ENCODE measurements around the gene MRPL10.

The MRPL10 gene

DNA sequence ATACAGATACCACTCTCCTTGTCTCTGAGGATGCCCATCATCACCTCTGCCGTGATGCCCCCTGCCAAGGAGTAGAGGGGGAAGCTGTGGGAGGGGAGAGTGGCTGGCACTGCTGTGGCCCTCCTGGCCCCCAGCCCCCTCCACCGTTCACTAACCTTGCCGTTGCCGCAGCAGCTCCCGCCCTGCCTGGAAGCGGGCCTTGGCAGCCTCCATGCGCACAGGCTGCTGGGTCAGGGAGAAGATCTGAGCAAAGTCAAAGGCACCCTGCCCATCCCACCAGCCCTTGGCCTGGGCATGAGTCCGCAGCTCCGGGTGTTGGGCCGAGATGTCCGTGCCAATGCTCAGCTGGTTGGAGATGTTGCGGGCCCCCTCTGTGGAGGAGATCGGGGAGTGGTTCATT lies 7.3 kb upstream of the MRPL10 start:
- no peak overlapping the region for H3K4me3 ChIP-seq
- H3K4me1 ChIP-seq, result peaks cover 52 to 84% (median 74%) of the 10 kb centered on the region in 10 experiments
- H3K27ac ChIP-seq, result no peak overlapping the region
- H3K27me3 ChIP-seq, result peaks cover 0 to 4% (median 1%) of the 10 kb centered on the region in 11 experiments; a peak in 6 of 22 replicates
- no peak overlapping the region for H3K4me2 ChIP-seq
- TF ChIP-seq Cebpa-rat (IDR thresholded peaks at IDR 0.05), result no peak
- H3K9me3 ChIP-seq (replicated peaks in 1 of 11), result no peaks in the 10 kb centered on the region
- peaks cover 5 to 44% (median 22%) of the 10 kb centered on the region in 11 experiments; a peak in 19 of 22 replicates for H3K36me3 ChIP-seq
- H4K20me1 ChIP-seq, result peaks cover 0 to 20% (median 0%) of the 10 kb centered on the region in 11 experiments; a peak in 5 of 22 replicates
- no peak overlapping the region for H3K9ac ChIP-seq

DNA sequence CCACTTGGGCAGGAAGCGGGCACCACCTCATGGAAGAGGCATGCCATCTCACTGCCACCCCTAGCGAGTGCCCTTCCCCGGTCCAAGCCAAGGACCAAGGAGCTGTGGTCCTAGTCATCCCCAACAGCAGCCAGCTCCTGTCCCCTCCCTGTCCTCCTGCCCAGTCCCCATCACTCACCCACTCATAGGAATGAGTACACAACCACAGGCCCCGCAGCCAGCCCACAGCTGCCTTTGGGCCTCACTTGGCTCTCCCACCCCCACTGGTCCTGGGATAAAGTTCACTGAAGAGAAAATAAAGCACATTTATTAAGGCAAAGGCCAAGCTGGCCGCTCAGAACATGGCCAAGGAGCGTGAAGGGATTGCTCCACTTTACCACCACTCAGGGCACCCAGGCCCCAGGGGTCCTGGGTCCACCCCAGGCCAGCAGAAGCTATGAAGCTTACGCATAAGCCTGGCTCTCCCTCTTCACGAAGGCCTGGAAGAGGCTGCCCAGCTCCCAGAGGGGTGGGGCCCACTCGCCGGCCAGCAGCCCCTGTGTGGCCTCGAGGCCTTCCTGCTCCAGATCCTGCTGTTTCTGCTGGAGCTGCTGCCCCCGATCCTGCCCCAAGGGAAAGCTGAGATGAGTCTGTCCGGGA lies 6.2 kb upstream of the MRPL10 start:
- H3K36me3 ChIP-seq, result peaks cover 5 to 44% (median 22%) of the 10 kb centered on the region in 11 experiments; a peak in 19 of 22 replicates
- H3K27me3 ChIP-seq, result no peaks in the 10 kb centered on the region
- no peaks in the 10 kb centered on the region for H3K9me3 ChIP-seq (replicated peaks in 1 of 11)
- peaks cover 59 to 82% (median 73%) of the 10 kb centered on the region in 10 experiments for H3K4me1 ChIP-seq
- no peak for TF ChIP-seq Cebpa-rat (IDR thresholded peaks at IDR 0.05)
- peaks cover 0 to 20% (median 0%) of the 10 kb centered on the region in 11 experiments; a peak in 5 of 22 replicates for H4K20me1 ChIP-seq
- peak overlapping the region in 9 of 11 experiments; percentile 6 to 56 (median 33); a peak in 11 of 22 replicates for H3K9ac ChIP-seq
- H3K27ac ChIP-seq, result peak overlapping the region in 1 of 11 experiments; percentile 7; a peak in 1 of 22 replicates
- no peak overlapping the region; a peak in 1 of 20 replicates for H3K4me3 ChIP-seq
- H3K4me2 ChIP-seq, result peak overlapping the region; percentile 40 to 74 (median 63); a peak in 21 of 22 replicates

DNA sequence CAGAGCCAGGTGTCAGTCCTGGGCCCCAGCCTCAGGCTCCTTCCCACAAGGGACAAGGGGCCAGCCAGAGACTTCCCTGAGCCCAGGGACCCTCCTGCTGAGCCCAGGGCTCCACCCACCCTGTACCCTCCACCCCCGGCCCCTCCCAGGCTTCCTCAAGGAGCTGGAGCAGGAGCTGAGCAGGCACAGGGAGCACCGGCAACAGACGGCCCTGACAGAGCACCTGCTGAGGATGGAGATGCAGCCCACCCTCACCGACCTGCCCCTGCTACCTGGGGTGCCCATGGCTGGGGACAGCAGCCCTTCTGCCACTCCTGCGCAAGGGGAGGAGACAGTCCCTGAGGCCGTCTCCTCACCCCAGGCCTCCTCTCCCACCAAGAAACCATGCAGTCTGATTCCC lies 5.3 kb upstream of the MRPL10 start:
- H3K4me1 ChIP-seq, result peaks cover 67 to 87% (median 78%) of the 10 kb centered on the region in 10 experiments
- H3K27ac ChIP-seq, result 0 out of 22 replicates have a peak overlapping the region, but pooled peaks of 2 of the 11 experiments have one; percentile 7 to 11
- no peak overlapping the region for H3K4me3 ChIP-seq
- H3K4me2 ChIP-seq, result peak overlapping the region in 10 of 11 experiments; percentile 55 to 77 (median 67); a peak in 20 of 22 replicates
- no peaks in the 10 kb centered on the region for H3K27me3 ChIP-seq
- TF ChIP-seq Cebpa-rat (IDR thresholded peaks at IDR 0.05), result no peak
- H4K20me1 ChIP-seq, result peaks cover 0 to 20% (median 0%) of the 10 kb centered on the region in 11 experiments; a peak in 5 of 22 replicates
- H3K36me3 ChIP-seq, result peaks cover 5 to 44% (median 22%) of the 10 kb centered on the region in 11 experiments; a peak in 19 of 22 replicates
- H3K9ac ChIP-seq, result peak overlapping the region in 10 of 11 experiments; percentile 6 to 56 (median 26); a peak in 10 of 22 replicates
- H3K9me3 ChIP-seq (replicated peaks in 1 of 11), result no peaks in the 10 kb centered on the region

DNA sequence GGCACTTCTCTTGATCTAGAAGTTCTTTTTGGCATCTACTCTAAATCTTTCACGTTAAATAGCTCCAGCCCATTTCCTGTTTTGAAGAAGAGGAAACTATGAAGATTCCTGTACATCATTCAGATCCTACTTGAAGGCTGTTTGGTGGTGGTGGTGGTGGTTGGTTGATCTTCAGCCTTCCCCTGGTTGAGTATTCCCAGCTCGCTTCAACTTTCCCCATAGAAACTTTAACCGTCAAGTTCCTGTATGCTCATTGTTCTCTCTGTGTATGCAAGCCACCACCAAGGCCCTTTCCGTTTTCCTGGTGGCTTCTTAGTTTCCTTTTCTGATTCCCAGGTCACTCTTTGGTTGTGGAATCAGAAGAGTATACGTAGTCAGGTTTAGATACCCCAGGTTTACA lies 3.4 kb upstream of the MRPL10 start:
- Histone ChIP-seq H3K27me3 (no peaks in the 10 kb centered on the region), H3K4me3 (no peak overlapping the region), H3K4me1 (peaks cover 65 to 85% (median 78%) of the 10 kb centered on the region in 10 experiments), H3K4me2 (peak overlapping the region; percentile 55 to 77 (median 66)), H3K36me3 (peaks cover 5 to 44% (median 22%) of the 10 kb centered on the region in 11 experiments; a peak in 19 of 22 replicates), H3K27ac (no peak overlapping the region; a peak in 1 of 22 replicates), H3K9ac (no peak overlapping the region), H3K9me3 (replicated peaks in 1 of 11) (no peaks in the 10 kb centered on the region), H4K20me1 (peaks cover 0 to 20% (median 0%) of the 10 kb centered on the region in 11 experiments; a peak in 5 of 22 replicates)
- TF ChIP-seq Cebpa-rat (IDR thresholded peaks at IDR 0.05), result no peak

DNA sequence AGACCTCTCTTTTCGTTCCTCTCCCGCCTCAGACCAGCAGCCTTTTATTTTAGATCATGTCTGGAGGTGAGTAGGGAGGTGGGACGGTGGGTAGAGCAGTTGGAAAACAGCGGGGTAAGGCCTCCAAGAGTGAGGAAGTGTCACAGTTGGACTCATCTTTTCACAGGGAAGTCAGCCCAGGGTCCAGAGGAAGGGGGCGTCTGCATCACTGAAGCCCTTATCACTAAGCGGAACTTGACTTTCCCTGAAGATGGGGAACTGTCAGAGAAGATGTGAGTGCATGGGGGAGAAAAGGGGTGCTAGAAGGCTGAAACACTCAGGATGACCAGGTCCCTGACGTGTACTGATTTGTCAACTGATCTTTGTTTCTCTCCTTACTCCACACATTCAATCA lies 590 bp upstream of the MRPL10 start:
- H3K36me3 ChIP-seq, result peaks cover 25 to 43% (median 30%) of the 10 kb centered on the region in 11 experiments
- H3K4me3 ChIP-seq, result peak overlapping the region; percentile 69 to 91 (median 85)
- no peaks in the 10 kb centered on the region for H3K27me3 ChIP-seq
- peak overlapping the region; percentile 77 to 91 (median 86); a peak in 21 of 22 replicates for H3K9ac ChIP-seq
- H3K4me2 ChIP-seq, result peak overlapping the region; percentile 81 to 99 (median 94)
- H4K20me1 ChIP-seq, result peaks cover 0 to 9% (median 0%) of the 10 kb centered on the region in 11 experiments; a peak in 6 of 22 replicates
- no peaks in the 10 kb centered on the region for H3K9me3 ChIP-seq (replicated peaks in 1 of 11)
- H3K4me1 ChIP-seq, result peaks cover 60 to 69% (median 64%) of the 10 kb centered on the region in 10 experiments
- TF ChIP-seq Cebpa-rat (IDR thresholded peaks at IDR 0.05), result no peak
- H3K27ac ChIP-seq, result peak overlapping the region; percentile 34 to 89 (median 84); a peak in 21 of 22 replicates

DNA sequence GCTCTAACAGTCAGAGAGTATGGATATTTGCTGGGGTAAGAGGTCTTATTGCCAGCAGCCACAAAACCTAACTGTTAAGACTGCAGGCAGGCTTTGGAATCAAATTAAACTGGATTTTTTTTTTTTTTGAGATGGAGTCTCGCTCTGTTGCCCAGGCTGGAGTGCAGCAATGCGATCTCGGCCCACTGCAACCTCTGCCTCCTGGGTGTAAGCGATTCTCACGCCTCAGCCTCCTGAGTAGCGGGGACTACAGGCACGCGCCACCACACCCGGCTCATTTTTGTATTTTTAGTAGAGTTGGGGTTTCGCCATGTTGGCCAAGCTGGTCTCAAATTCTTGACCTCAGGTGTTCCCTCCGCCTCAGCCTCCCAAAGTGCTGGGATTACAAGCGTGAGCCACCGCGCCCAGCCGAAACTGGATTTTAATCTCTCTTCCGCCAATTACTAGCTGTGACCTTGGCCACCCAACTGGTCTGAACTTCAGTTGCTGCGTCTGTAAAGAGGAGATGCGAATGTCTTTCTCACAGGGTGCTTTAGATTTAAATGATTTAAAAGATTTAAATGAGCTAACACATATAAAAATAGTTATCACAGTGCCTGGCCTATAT lies 842 bp downstream of the MRPL10 start:
- no peaks in the 10 kb centered on the region for H3K9me3 ChIP-seq (replicated peaks in 1 of 11)
- H3K4me1 ChIP-seq, result peaks cover 45 to 54% (median 51%) of the 10 kb centered on the region in 10 experiments
- H3K27ac ChIP-seq, result peak overlapping the region; percentile 57 to 89 (median 84); a peak in 21 of 22 replicates
- H4K20me1 ChIP-seq, result peaks cover 0 to 7% (median 0%) of the 10 kb centered on the region in 11 experiments; a peak in 4 of 22 replicates
- H3K4me2 ChIP-seq, result peak overlapping the region; percentile 81 to 99 (median 94)
- no peaks in the 10 kb centered on the region for H3K27me3 ChIP-seq
- no peak for TF ChIP-seq Cebpa-rat (IDR thresholded peaks at IDR 0.05)
- peak overlapping the region; percentile 77 to 91 (median 86) for H3K9ac ChIP-seq
- H3K36me3 ChIP-seq, result peaks cover 34 to 44% (median 39%) of the 10 kb centered on the region in 11 experiments
- H3K4me3 ChIP-seq, result peak overlapping the region; percentile 69 to 91 (median 85)

DNA sequence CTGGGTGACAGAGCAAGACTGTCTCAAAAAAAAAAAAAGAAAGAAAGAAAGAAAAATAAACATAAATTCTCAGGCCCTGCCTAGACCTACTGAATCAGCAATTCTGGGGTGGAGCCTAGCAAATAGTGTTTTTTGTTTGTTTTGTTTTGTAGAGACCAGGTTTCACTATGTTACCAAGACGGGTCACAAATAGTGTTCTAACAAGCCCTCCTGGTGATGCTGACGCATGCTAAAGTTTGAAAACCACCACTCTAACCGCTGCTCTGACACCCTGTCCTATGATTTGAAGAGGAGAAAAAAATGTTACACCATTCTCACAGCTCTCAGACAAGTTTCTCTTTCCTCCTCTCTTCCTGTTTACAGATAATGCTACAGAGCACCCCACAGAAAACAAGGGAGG lies 1.5 kb downstream of the MRPL10 start:
- Histone ChIP-seq H3K4me1 (peaks cover 39 to 48% (median 44%) of the 10 kb centered on the region in 10 experiments), H3K27me3 (no peaks in the 10 kb centered on the region), H4K20me1 (peaks cover 0 to 7% (median 0%) of the 10 kb centered on the region in 11 experiments; a peak in 4 of 22 replicates), H3K4me2 (peak overlapping the region; percentile 81 to 99 (median 94)), H3K27ac (peak overlapping the region in 1 of 11 experiments; percentile 88; a peak in 2 of 22 replicates), H3K36me3 (peaks cover 40 to 51% (median 45%) of the 10 kb centered on the region in 11 experiments), H3K9me3 (replicated peaks in 1 of 11) (no peaks in the 10 kb centered on the region), H3K4me3 (peak overlapping the region in 9 of 10 experiments; percentile 69 to 91 (median 85); a peak in 8 of 20 replicates), H3K9ac (peak overlapping the region in 10 of 11 experiments; percentile 77 to 91 (median 86); a peak in 11 of 22 replicates)
- no peak for TF ChIP-seq Cebpa-rat (IDR thresholded peaks at IDR 0.05)

DNA sequence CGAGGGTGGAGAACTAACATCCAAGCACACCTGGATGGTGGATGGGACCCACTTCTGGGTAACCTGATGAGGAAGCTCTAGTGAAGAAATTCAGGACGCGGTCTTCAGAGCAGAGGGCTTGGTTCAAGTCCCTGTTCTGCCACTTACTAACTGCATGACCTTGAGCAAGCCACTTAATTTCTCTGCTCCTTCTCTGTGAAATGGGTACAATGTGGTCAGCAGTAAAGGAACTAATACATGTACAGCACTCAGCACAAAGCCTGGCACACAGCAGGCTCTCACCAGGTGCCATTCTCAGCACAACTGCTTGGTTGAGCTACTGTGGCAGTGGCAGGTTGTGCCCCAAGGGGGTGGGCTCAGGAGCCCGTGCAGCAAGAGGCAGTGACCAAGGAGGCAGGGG lies 7.8 kb downstream of the MRPL10 start:
- H3K27ac ChIP-seq, result no peak overlapping the region
- no peak overlapping the region for H3K9ac ChIP-seq
- no peak for TF ChIP-seq Cebpa-rat (IDR thresholded peaks at IDR 0.05)
- H3K36me3 ChIP-seq, result peaks cover 59 to 70% (median 64%) of the 10 kb centered on the region in 11 experiments
- no peak overlapping the region for H3K4me3 ChIP-seq
- H3K4me1 ChIP-seq, result peaks cover 22 to 37% (median 26%) of the 10 kb centered on the region in 10 experiments
- no peak overlapping the region for H3K4me2 ChIP-seq
- H3K27me3 ChIP-seq, result no peaks in the 10 kb centered on the region
- peaks cover 0 to 24% (median 5%) of the 10 kb centered on the region in 11 experiments; a peak in 7 of 22 replicates for H4K20me1 ChIP-seq
- H3K9me3 ChIP-seq (replicated peaks in 1 of 11), result no peaks in the 10 kb centered on the region
